ELR (cell line): ENCODE data around the gene ATP6V0C.

ENCODE experiments used
- DNase-seq: peaks from one replicate; pipeline ENCODE4 v3.0.0-alpha.2; 2015; ENCODE audit warnings: low read depth

ATP6V0C gene

GRCh38 chr16:2490190-2491105, 23.3 kb upstream of the ATP6V0C start:
- DNase-seq: no peak

- DNase-seq: no peak
Measured at GRCh38 chr16:2492292-2492691, 21.5 kb upstream of the ATP6V0C start.

GRCh38 chr16:2493605-2494004, 20.1 kb upstream of the ATP6V0C start:
- no peak for DNase-seq

GRCh38 chr16:2494616-2495015, 19.1 kb upstream of the ATP6V0C start:
- no peak for DNase-seq

GRCh38 chr16:2495041-2495440, 18.7 kb upstream of the ATP6V0C start:
- DNase-seq: no peak

GRCh38 chr16:2496223-2497115, 17.3 kb upstream of the ATP6V0C start:
- no peak for DNase-seq

GRCh38 chr16:2497116-2497630, 16.6 kb upstream of the ATP6V0C start:
- no peak for DNase-seq

- DNase-seq: no peak
Measured at GRCh38 chr16:2497695-2498484, 15.9 kb upstream of the ATP6V0C start.

- no peak for DNase-seq
Measured at GRCh38 chr16:2498531-2499253, 15.1 kb upstream of the ATP6V0C start.

- no peak for DNase-seq
Measured at GRCh38 chr16:2499454-2499853, 14.3 kb upstream of the ATP6V0C start.

- no peak for DNase-seq
Measured at GRCh38 chr16:2499890-2500429, 13.8 kb upstream of the ATP6V0C start.

GRCh38 chr16:2500430-2500917, 13.3 kb upstream of the ATP6V0C start:
- no peak for DNase-seq

- peak; percentile 70 for DNase-seq
Measured at GRCh38 chr16:2500918-2501750, 12.6 kb upstream of the ATP6V0C start.

- no peak for DNase-seq
Measured at GRCh38 chr16:2501946-2502895, 11.5 kb upstream of the ATP6V0C start.

GRCh38 chr16:2505695-2506094, 8.1 kb upstream of the ATP6V0C start:
- no peak for DNase-seq

- DNase-seq: no peak
Measured at GRCh38 chr16:2507052-2507659, 6.6 kb upstream of the ATP6V0C start.

GRCh38 chr16:2507665-2508064, 6.1 kb upstream of the ATP6V0C start:
- no peak for DNase-seq

GRCh38 chr16:2508722-2509400, 4.9 kb upstream of the ATP6V0C start:
- no peak for DNase-seq
